NOMO-1 treated with dmso at 0.1 percent for 144 hours (cell line): Measurements from ENCODE around the gene CUBN.

Experiments used
- DNase-seq: peaks from one replicate; lab custom pipeline; 2025; ENCODE audit not compliant: unreplicated experiment; lab: John Stamatoyannopoulos, UW

Gene CUBN

GRCh38 chr10:16960551-16960950, 169.1 kb downstream of the CUBN start:
- DNase-seq: no peak

- DNase-seq: no peak
These were observed 172.6 kb downstream of the CUBN start for GRCh38 chr10:16957038-16957437.

GRCh38 chr10:16954280-16955030, 175.2 kb downstream of the CUBN start:
- DNase-seq: no peak

- no peak for DNase-seq
These were observed 176.3 kb downstream of the CUBN start for GRCh38 chr10:16953270-16953669.

- DNase-seq: no peak
These were observed 177.0 kb downstream of the CUBN start for GRCh38 chr10:16952610-16953009.

- DNase-seq: no peak
These were observed 177.5 kb downstream of the CUBN start for GRCh38 chr10:16952080-16952479.

GRCh38 chr10:16950656-16951601, 178.7 kb downstream of the CUBN start:
- no peak for DNase-seq

- no peak for DNase-seq
These were observed 179.8 kb downstream of the CUBN start for GRCh38 chr10:16949816-16950215.

GRCh38 chr10:16948361-16948760, 181.2 kb downstream of the CUBN start:
- no peak for DNase-seq

GRCh38 chr10:16947069-16947468, 182.5 kb downstream of the CUBN start:
- no peak for DNase-seq

- no peak for DNase-seq
These were observed 184.0 kb downstream of the CUBN start for GRCh38 chr10:16945593-16945992.

- DNase-seq: no peak
These were observed 184.6 kb downstream of the CUBN start for GRCh38 chr10:16944986-16945385.

- no peak for DNase-seq
These were observed 185.2 kb downstream of the CUBN start for GRCh38 chr10:16944402-16944801.

GRCh38 chr10:16943295-16944285, 186.0 kb downstream of the CUBN start:
- DNase-seq: peak; percentile 21

GRCh38 chr10:16942381-16943078, 187.1 kb downstream of the CUBN start:
- DNase-seq: no peak

GRCh38 chr10:16941870-16942269, 187.7 kb downstream of the CUBN start:
- no peak for DNase-seq

- no peak for DNase-seq
These were observed 188.5 kb downstream of the CUBN start for GRCh38 chr10:16941067-16941466.

- no peak for DNase-seq
These were observed 190.7 kb downstream of the CUBN start for GRCh38 chr10:16938952-16939351.

- no peak for DNase-seq
These were observed 195.2 kb downstream of the CUBN start for GRCh38 chr10:16934461-16934860.

GRCh38 chr10:16933783-16934182, 195.8 kb downstream of the CUBN start:
- DNase-seq: no peak
